SJSA1 (cell line): Measurements from ENCODE around the gene OR5C1. TPM values are rescaled to one million over a fixed set of nuclear protein-coding genes. Genes with fewer than 3 reads are reported as not detected.
A peak's percentile ranks its signal among the peaks of the same experiment; 100 is the strongest.
"Not testable (repeated sequence)": the region's sequence is repeated elsewhere in the genome, so short reads cannot be mapped to it uniquely, and the experiment has no call there.

Experiments
- DNase-seq, 2 experiments: peaks; one replicate each; pipeline ENCODE4 v3.0.0-alpha.2; 2015 to 2020; ENCODE audit warnings: low spot score in 2 of 2, low read depth in 1 of 2
- H3K27ac ChIP-seq: fragments of 250-450 bp; sonication (Bioruptor Pico); 2 replicates; pipeline ENCODE4 v1.5.1; 2020; ENCODE audit warnings: mild to moderate bottlenecking, moderate library complexity
- H3K27me3 ChIP-seq: fragments of 250-450 bp; sonication (Bioruptor Pico); replicated peaks from 2 replicates; pipeline ENCODE4 v1.5.1; 2020; ENCODE audit warnings: mild to moderate bottlenecking, moderate library complexity
- H3K36me3 ChIP-seq: fragments of 250-450 bp; sonication (Bioruptor Pico); 2 replicates; pipeline ENCODE4 v1.5.1; 2020; ENCODE audit warnings: mild to moderate bottlenecking
- H3K4me1 ChIP-seq: fragments of 250-450 bp; sonication (Bioruptor Pico); replicated peaks from 2 replicates; pipeline ENCODE4 v1.6.1; 2021; ENCODE audit warnings: mild to moderate bottlenecking
- H3K4me3 ChIP-seq: fragments of 250-450 bp; sonication (Bioruptor Pico); 2 replicates; pipeline ENCODE4 v1.5.1; 2020; ENCODE audit warnings: mild to moderate bottlenecking
- H3K9me3 ChIP-seq: fragments of 250-450 bp; sonication (Bioruptor Pico); replicated peaks from 2 replicates; pipeline ENCODE4 v1.5.1; 2020; ENCODE audit warnings: mild to moderate bottlenecking
- total RNA-seq: library from RNA; depleted of rRNA; stranded (reverse); fragments of >200 nt; shearing (Covaris generic); gene quantifications from 2 replicates; pipeline ENCODE4 v1.2.3, GENCODE V29; 2014; rRNA removed

The OR5C1 gene
- total RNA-seq, 1 experiment from 2014 or later, result not detected

- Histone ChIP-seq H3K27me3 (no peaks in the 10 kb centered on the region), H3K4me1 (peaks cover 15% of the 10 kb centered on the region), H3K9me3 (no peaks in the 10 kb centered on the region), H3K36me3 (peaks cover 40% of the 10 kb centered on the region), H3K27ac (peak overlapping the region; percentile 43; the same call in 1 of the 2 replicates), H3K4me3 (no peak overlapping the region)
- DNase-seq, result peak in 1 of 2 experiments; percentile 42
Measured at GRCh38 chr9:122819791-122820489, 31.2 kb downstream of the OR5C1 start.

DNA sequence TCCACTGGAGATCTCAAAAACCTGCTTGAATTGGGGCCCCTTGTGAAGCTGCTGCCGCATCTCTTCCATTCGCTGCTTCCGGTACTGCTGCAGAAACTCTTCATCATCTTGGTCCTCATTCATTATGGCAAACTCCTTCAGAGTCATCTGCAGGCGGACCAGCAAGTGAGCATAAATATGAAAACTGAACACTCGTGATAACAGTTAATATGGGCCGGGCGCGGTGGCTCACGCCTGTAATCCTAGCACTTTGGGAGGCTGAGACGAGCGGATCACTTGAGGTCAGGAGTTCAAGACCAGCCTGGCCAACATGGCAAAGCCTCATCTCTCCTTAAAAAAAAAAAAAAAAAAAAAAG, 31.7 kb downstream of the OR5C1 start:
- Histone ChIP-seq H3K9me3 (no peaks in the 10 kb centered on the region), H3K36me3 (peaks cover 40% of the 10 kb centered on the region), H3K4me3 (no peak overlapping the region), H3K4me1 (peaks cover 15% of the 10 kb centered on the region), H3K27ac (0 out of 2 replicates have a peak overlapping the region, but pooled peaks have one; percentile 43), H3K27me3 (no peaks in the 10 kb centered on the region)
- no peak for DNase-seq

DNA sequence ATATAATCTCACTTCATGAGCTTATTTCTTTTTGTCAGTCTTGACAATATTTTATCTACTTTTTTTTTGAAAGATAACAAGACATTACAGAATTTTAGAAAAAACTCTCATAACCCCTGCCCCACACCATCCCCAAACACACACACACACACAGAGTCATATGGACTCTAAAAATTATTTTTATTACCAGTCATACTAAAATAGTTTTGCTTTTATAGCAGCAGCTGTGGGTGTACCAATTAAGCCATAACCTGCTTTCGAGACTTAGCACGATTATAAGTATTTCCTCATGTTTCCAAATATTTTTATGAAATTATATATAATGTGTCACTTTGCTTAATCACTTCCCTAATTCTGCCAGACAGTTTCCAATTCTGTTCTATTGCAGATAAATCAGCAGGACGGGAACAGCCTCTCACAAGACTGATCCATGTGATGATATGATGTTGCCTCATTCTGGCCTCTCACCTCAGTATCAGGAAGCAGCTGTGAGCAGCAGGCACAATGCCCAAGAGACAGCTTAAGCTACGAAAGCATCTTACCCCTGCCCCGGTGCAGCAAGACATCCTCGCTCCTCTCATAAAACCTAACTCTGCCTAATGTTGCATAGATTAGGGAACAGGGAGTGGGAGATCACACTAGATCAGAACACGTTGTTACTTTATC, 32.7 kb downstream of the OR5C1 start:
- H3K9me3 ChIP-seq, result no peaks in the 10 kb centered on the region
- no peaks in the 10 kb centered on the region for H3K27me3 ChIP-seq
- peaks cover 15% of the 10 kb centered on the region for H3K4me1 ChIP-seq
- no peak overlapping the region for H3K27ac ChIP-seq
- H3K4me3 ChIP-seq, result no peak overlapping the region
- H3K36me3 ChIP-seq, result peaks cover 48% of the 10 kb centered on the region
- DNase-seq, result no peak

DNA sequence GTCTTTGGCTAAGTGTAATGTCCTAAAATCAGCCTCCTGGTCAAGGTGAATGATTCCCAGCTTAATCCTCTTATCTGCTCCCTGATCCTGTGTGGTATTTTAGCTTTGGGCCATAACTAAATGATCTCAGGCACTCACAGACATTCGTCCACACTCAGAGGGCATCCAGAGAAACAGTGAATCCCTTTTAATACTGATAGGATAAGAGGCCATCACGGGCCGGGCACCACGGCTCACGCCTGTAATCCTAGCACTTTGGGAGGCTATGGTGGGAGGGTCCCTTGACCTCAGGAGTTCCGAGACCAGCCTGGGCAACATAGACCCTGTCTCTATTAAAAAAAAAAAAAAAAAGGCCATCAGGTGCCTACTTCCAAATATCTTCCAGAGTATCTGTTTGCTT, 33.3 kb downstream of the OR5C1 start:
- no peaks in the 10 kb centered on the region for H3K9me3 ChIP-seq
- no peak overlapping the region for H3K27ac ChIP-seq
- peaks cover 45% of the 10 kb centered on the region for H3K36me3 ChIP-seq
- no peak overlapping the region for H3K4me3 ChIP-seq
- no peak for DNase-seq
- peaks cover 20% of the 10 kb centered on the region for H3K4me1 ChIP-seq
- no peaks in the 10 kb centered on the region for H3K27me3 ChIP-seq

DNA sequence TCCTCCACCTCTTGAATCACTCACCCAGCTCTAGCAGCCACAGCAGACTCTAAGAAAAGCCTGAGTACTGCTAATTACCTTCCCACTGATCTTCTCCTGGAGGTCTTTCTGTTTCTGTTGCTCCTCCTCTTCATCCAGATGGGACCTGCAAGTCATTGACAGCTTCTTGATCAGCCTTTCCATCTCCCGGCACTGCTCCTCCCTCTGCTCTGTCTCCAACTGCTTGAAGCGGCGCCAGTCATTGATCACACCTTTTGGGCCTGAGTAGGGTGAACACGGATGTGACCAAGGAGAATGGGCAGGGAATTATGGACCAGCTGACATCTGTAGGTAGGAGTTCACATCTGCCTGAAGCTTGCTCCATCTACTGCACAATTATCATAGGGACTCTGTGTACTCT, 34.2 kb downstream of the OR5C1 start:
- no peaks in the 10 kb centered on the region for H3K27me3 ChIP-seq
- DNase-seq, result no peak
- no peak overlapping the region for H3K4me3 ChIP-seq
- H3K36me3 ChIP-seq, result peaks cover 40% of the 10 kb centered on the region
- no peak overlapping the region for H3K27ac ChIP-seq
- H3K9me3 ChIP-seq, result no peaks in the 10 kb centered on the region
- H3K4me1 ChIP-seq, result peaks cover 24% of the 10 kb centered on the region

DNA sequence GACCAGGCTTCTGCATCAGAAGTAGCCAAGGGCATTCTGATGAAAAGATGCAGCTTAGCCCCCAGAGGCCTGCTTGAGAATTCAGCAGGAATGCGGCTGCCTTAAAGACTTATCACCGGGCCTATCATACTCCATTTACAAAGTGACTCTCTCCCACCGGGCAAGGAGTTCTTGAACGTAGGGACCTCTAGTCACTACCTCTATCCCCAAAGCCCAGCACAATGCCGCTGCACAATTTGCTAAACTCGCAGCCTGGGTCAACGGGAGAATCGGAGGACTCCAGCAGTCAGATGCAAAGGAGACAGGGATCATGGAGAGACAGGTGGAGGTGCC, 39.0 kb downstream of the OR5C1 start:
- H3K27me3 ChIP-seq, result no peaks in the 10 kb centered on the region
- DNase-seq, result no peak
- peaks cover 12% of the 10 kb centered on the region for H3K4me1 ChIP-seq
- H3K9me3 ChIP-seq, result no peaks in the 10 kb centered on the region
- H3K36me3 ChIP-seq, result peaks cover 19% of the 10 kb centered on the region
- 0 out of 2 replicates have a peak overlapping the region, but pooled peaks have one; percentile 68 for H3K27ac ChIP-seq
- peak overlapping the region; percentile 71 for H3K4me3 ChIP-seq

GRCh38 chr9:122828965-122829284, 40.2 kb downstream of the OR5C1 start:
- peaks cover 11% of the 10 kb centered on the region for H3K36me3 ChIP-seq
- DNase-seq, H3K9me3 ChIP-seq, H3K27me3 ChIP-seq: not testable (repeated sequence)
- H3K4me3 ChIP-seq, result peak overlapping the region; percentile 71
- H3K4me1 ChIP-seq, result peaks cover 12% of the 10 kb centered on the region
- peak overlapping the region; percentile 68 for H3K27ac ChIP-seq

DNA sequence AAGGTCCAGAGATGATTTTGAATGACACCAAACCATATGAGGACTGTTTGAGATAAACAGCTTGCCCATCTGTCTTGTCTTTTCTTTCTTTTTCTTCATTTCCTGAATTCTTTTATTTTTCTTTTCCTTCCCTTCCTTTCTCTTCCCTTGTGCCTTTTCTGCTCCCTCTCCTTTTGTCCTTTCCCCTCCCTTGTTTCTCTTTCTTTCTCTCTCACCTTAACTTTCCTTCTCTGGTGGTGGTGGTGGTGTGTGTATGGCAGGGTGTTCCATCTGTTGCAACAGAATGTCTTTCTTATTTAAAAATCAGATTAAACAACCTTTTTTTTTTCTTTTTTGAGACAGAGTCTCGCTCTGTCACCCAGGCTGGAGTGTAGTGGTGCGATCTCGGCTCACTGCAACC, 43.5 kb downstream of the OR5C1 start:
- no peak for DNase-seq
- no peaks in the 10 kb centered on the region; the same call in 1 of the 2 replicates for H3K36me3 ChIP-seq
- H3K27me3 ChIP-seq, result no peaks in the 10 kb centered on the region
- no peaks in the 10 kb centered on the region for H3K9me3 ChIP-seq
- no peak overlapping the region for H3K27ac ChIP-seq
- H3K4me1 ChIP-seq, result peaks cover 5% of the 10 kb centered on the region
- no peak overlapping the region for H3K4me3 ChIP-seq

- H3K27me3 ChIP-seq, result no peaks in the 10 kb centered on the region
- no peaks in the 10 kb centered on the region for H3K36me3 ChIP-seq
- H3K4me1 ChIP-seq, result no peaks in the 10 kb centered on the region
- no peaks in the 10 kb centered on the region for H3K9me3 ChIP-seq
- no peak for DNase-seq
- H3K4me3 ChIP-seq, result no peak overlapping the region
- no peak overlapping the region for H3K27ac ChIP-seq
Measured at GRCh38 chr9:122835313-122835731, 46.6 kb downstream of the OR5C1 start.

- H3K27ac ChIP-seq, result no peak overlapping the region
- H3K4me1 ChIP-seq, result no peaks in the 10 kb centered on the region
- no peaks in the 10 kb centered on the region for H3K36me3 ChIP-seq
- no peaks in the 10 kb centered on the region for H3K27me3 ChIP-seq
- no peak for DNase-seq
- H3K4me3 ChIP-seq, result no peak overlapping the region
- H3K9me3 ChIP-seq, result no peaks in the 10 kb centered on the region
Measured at GRCh38 chr9:122837266-122837850, 48.6 kb downstream of the OR5C1 start.

- DNase-seq, H3K27me3 ChIP-seq, H3K36me3 ChIP-seq, H3K9me3 ChIP-seq, H3K4me3 ChIP-seq, H3K4me1 ChIP-seq, H3K27ac ChIP-seq: not testable (repeated sequence)
Measured at GRCh38 chr9:122838441-122838840, 49.7 kb downstream of the OR5C1 start.

Other genes with a start within 250 kb of the OR5C1 start
- not detected in 2 replicates for gene OR1N2, start 235.8 kb upstream of the OR5C1 start, total RNA-seq
- gene OR1L8, start 205.5 kb upstream of the OR5C1 start, total RNA-seq, result not detected in 2 replicates
- gene OR1Q1, start 174.2 kb upstream of the OR5C1 start, total RNA-seq, result not detected in 2 replicates
- gene OR1B1, start 131.3 kb upstream of the OR5C1 start, total RNA-seq, result not detected in 2 replicates
- gene OR1L1, start 127.2 kb upstream of the OR5C1 start, total RNA-seq, result not detected in 2 replicates
- not detected in 2 replicates for gene OR1L3, start 113.8 kb upstream of the OR5C1 start, total RNA-seq
- gene OR1L4, start 64.9 kb upstream of the OR5C1 start, total RNA-seq, result not detected in 2 replicates
- gene OR1L6, start 46.6 kb upstream of the OR5C1 start, total RNA-seq, result not detected in 2 replicates
- gene OR1K1, start 11.2 kb downstream of the OR5C1 start, total RNA-seq, result not detected in 2 replicates
- 28.4 and 31.1 TPM in 2 replicates for gene PDCL, start 39.7 kb downstream of the OR5C1 start, total RNA-seq
- gene RC3H2, start 116.4 kb downstream of the OR5C1 start, total RNA-seq, result 29.4 and 41.1 TPM in 2 replicates
- gene ZBTB6, start 124.4 kb downstream of the OR5C1 start, total RNA-seq, result 9.7 and 11.9 TPM in 2 replicates
- 3.1 and 3.2 TPM in 2 replicates for gene ZBTB26, start 142.6 kb downstream of the OR5C1 start, total RNA-seq
- 27.8 and 55.6 TPM in 2 replicates for gene RABGAP1, start 152.1 kb downstream of the OR5C1 start, total RNA-seq
- gene GPR21, start 244.7 kb downstream of the OR5C1 start, total RNA-seq, result not detected in 2 replicates